ENCODE results near the gene CEBPG. TPM values are rescaled to one million over a fixed set of nuclear protein-coding genes. Genes with fewer than 3 reads are reported as not detected.

The CEBPG gene
- total and polyA plus RNA-seq, 9 of the 15 experiments (the other 6 are each of a cell fraction or from before 2014, with no cell fraction given), result 9.5 to 34.9 (median 30.9) TPM

DNA sequence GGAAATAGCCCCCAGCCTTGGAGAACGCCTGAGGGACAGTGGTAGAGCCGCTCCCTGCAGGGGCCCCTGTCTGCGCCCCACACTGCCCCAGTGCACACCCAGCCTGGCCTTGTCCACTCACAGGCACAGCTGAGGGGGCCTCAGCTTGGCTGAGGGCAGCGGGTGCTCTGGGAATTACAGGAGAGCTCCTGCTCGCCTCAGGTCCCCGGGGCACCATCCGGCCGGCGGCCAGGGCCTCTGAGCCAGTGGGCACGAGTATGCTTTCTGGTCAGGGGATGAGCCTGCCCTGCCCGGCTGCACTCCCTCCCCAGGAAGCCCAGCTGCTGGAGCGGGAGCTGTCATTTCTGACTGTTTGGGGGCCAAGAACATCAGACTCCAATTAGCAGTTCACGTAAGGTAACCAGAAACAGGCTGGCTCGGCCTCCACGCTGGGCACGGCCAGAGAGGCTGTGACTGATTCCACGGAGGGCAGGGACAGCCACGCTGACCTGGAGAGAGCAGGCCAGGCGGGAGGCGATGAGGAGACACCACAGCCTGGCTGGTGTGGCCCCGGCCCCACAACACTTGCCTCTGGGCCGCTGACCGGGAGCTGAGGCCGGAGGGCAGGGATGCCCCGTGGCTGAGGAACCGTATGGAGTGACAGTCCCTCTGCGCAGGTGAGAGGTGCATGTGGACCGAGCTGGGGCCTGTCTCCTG lies 15.4 kb downstream of the CEBPG start (continued):
- TF ChIP-seq POLR2H (tag; IDR thresholded peaks at IDR 0.05; ENCODE audit: low read depth) (no peak), NEUROD1 (IDR thresholded peaks at IDR 0.05; ENCODE audit: borderline replicate concordance, low read depth, low read length, partially characterized antibody) (no peak)

GRCh38 chr19:33389421-33390100 lies 16.1 kb downstream of the CEBPG start:
- peaks cover 48% of the 10 kb centered on the region for H4K20me1 ChIP-seq (replicated peaks; ENCODE audit: control insufficient read depth, insufficient read depth, low read length)
- H3K27me3 ChIP-seq (ENCODE audit: control insufficient read depth in 2 of 2, insufficient read depth in 2 of 2, low read length in 2 of 2), result no peaks in the 10 kb centered on the region
- H3K9me1 ChIP-seq (ENCODE audit: control insufficient read depth, insufficient read depth, low read length), result peaks cover 2% of the 10 kb centered on the region
- FAIRE-seq (no peak), ATAC-seq (no peak), DNase-seq (ENCODE audit: extremely low read depth in 1 of 4, low spot score in 3 of 4) (no peak)
- intact Hi-C loops (cut with micrococcal nuclease) (no loop called here), in situ Hi-C loops (cut with MboI) (no loop called here)
- ChIA-PET CTCF (ENCODE audit: low intra/inter-chr PET ratio) (no interaction called here), POLR2A (interaction anchor here (0.9 to 1.7 kb wide), 3 partner anchors 11 to 783 kb away, joined by 3 to 5 read pairs (median 3); partner anchors contain the start of genes CEBPG and LSM14A)
- no peaks in the 10 kb centered on the region for H3K9me3 ChIP-seq (replicated peaks; ENCODE audit: control insufficient read depth, insufficient read depth, low read depth, low read length)
- no peak overlapping the region for H3K4me3 ChIP-seq
- WGBS (ENCODE audit: insufficient coverage, low coverage, missing lambda C conversion rate), result 72% methylated on average over 13 of the region's 22 CpGs
- H3K27ac ChIP-seq (ENCODE audit: extremely low read depth, low read depth, low read length), result no peak overlapping the region
- no peak overlapping the region; a peak in 1 of 4 replicates for H3K9ac ChIP-seq (ENCODE audit: insufficient read depth in 1 of 2, low read depth in 2 of 2, low read length in 2 of 2)
- TF ChIP-seq ZNF143 (CRISPR knock-in tag; IDR thresholded peaks at IDR 0.05) (no peak), ZNF121 (CRISPR knock-in tag; conservative IDR thresholded peaks at IDR 0.05) (no peak), SMARCA5 (IDR thresholded peaks at IDR 0.05) (no peak), SRSF9 (IDR thresholded peaks at IDR 0.05; ENCODE audit: borderline replicate concordance, low read depth, low read length) (no peak), AFF4 (CRISPR knock-in tag; IDR thresholded peaks at IDR 0.05) (no peak), PHF20 (IDR thresholded peaks at IDR 0.05; ENCODE audit: partially characterized antibody) (no peak), ZNF740 (CRISPR knock-in tag; IDR thresholded peaks at IDR 0.05) (no peak), ZNF740 (tag; IDR thresholded peaks at IDR 0.05) (no peak)
- peaks cover 0 to 47% of the 10 kb centered on the region in 2 experiments; a peak in 2 of 5 replicates for H3K4me1 ChIP-seq (replicated peaks in 1 of 2; ENCODE audit: control insufficient read depth in 2 of 2, insufficient read depth in 2 of 2, low read length in 2 of 2)
- no peak overlapping the region for H3K4me2 ChIP-seq (ENCODE audit: insufficient read depth, low read length)
- H2AFZ ChIP-seq (ENCODE audit: low read depth, low read length), result no peak overlapping the region
- no peaks in the 10 kb centered on the region for H3K79me2 ChIP-seq (ENCODE audit: control insufficient read depth, insufficient read depth, low read length)
- no TSS peak for BruUV-seq (replicated peaks)
- H3K36me3 ChIP-seq (ENCODE audit: control insufficient read depth, insufficient read depth, low read length), result 0 out of 3 replicates have a peak, but pooled peaks cover 2% of the 10 kb centered on the region

All from K562 (cell line).